Mesenchymal stem cell (in vitro differentiated cells and primary cell): ENCODE data around the gene PNRC1.
A peak's percentile ranks its signal among the peaks of the same experiment; 100 is the strongest.
"Not testable (repeated sequence)": the region's sequence is repeated elsewhere in the genome, so short reads cannot be mapped to it uniquely, and the experiment has no call there.

Source experiments
- DNase-seq: peaks from one replicate; pipeline ENCODE4 v3.0.0-alpha.2; 2013
- H2AFZ ChIP-seq: one replicate; pipeline ENCODE4 v1.6.1; 2013; ENCODE audit warnings: low read depth, mild to moderate bottlenecking, control low read depth, inconsistent platforms, low read length, moderate library complexity
- H2AK5ac ChIP-seq: 2 replicates; pipeline ENCODE4 v1.6.1; 2013; ENCODE audit warnings: low read length, moderate library complexity, mild to moderate bottlenecking, inconsistent platforms; ENCODE audit not compliant: severe bottlenecking
- H2BK120ac ChIP-seq: one replicate; pipeline ENCODE4 v1.6.1; 2013; ENCODE audit warnings: low read depth, mild to moderate bottlenecking, inconsistent platforms, low read length, moderate library complexity
- H2BK12ac ChIP-seq, 2 experiments: one replicate each; pipeline ENCODE4 v1.6.1; 2013; ENCODE audit warnings: inconsistent platforms in 2 of 2, low read length in 2 of 2, mild to moderate bottlenecking in 2 of 2, moderate library complexity in 2 of 2, control low read depth in 1 of 2
- H2BK15ac ChIP-seq: one replicate; pipeline ENCODE4 v1.6.1; 2013; ENCODE audit warnings: mild to moderate bottlenecking, low read depth, inconsistent platforms; ENCODE audit not compliant: poor library complexity, severe bottlenecking
- H2BK5ac ChIP-seq: 2 replicates; pipeline ENCODE4 v1.6.1; 2013; ENCODE audit warnings: low read depth, mild to moderate bottlenecking, low read length, control low read depth, inconsistent platforms; ENCODE audit not compliant: poor library complexity, severe bottlenecking
- H3K14ac ChIP-seq, 2 experiments: one replicate each; pipeline ENCODE4 v1.6.1; 2013; ENCODE audit warnings: inconsistent platforms in 2 of 2, low read length in 2 of 2, control low read depth in 1 of 2, mild to moderate bottlenecking in 1 of 2, moderate library complexity in 1 of 2
- H3K18ac ChIP-seq, 2 experiments: one replicate each; pipeline ENCODE4 v1.6.1; 2013; ENCODE audit warnings: inconsistent platforms in 2 of 2, low read length in 2 of 2, control low read depth in 1 of 2, low read depth in 1 of 2, mild to moderate bottlenecking in 1 of 2
- H3K23ac ChIP-seq, 2 experiments: one replicate each; pipeline ENCODE4 v1.6.1; 2013; ENCODE audit warnings: inconsistent platforms in 2 of 2, low read length in 2 of 2, mild to moderate bottlenecking in 2 of 2, moderate library complexity in 2 of 2, control low read depth in 1 of 2
- H3K27ac ChIP-seq: 2 replicates; pipeline ENCODE4 v1.5.1; 2013; ENCODE audit warnings: mild to moderate bottlenecking, moderate library complexity, low read length, control low read depth, inconsistent platforms; ENCODE audit not compliant: poor library complexity, severe bottlenecking
- H3K27me3 ChIP-seq, 2 experiments: 2 replicates each; pipeline versions ENCODE4 v1.6.1 to v1.7.0; 2013; ENCODE audit warnings: low read length in 2 of 2, mild to moderate bottlenecking in 2 of 2, moderate library complexity in 2 of 2, control low read depth in 1 of 2, inconsistent platforms in 1 of 2; ENCODE audit not compliant: control insufficient read depth in 1 of 2, insufficient read depth in 1 of 2
- H3K36me3 ChIP-seq, 2 experiments: 2 replicates each; pipeline versions ENCODE4 v1.6.1 to v1.7.0; 2013; ENCODE audit warnings: low read length in 2 of 2, control low read depth in 1 of 2, inconsistent platforms in 1 of 2, low read depth in 1 of 2, mild to moderate bottlenecking in 1 of 2; ENCODE audit not compliant: insufficient read depth in 2 of 2, control insufficient read depth in 1 of 2
- H3K4ac ChIP-seq, 2 experiments: one replicate each; pipeline ENCODE4 v1.6.1; 2013; ENCODE audit warnings: inconsistent platforms in 2 of 2, low read length in 2 of 2, mild to moderate bottlenecking in 2 of 2, moderate library complexity in 2 of 2, control low read depth in 1 of 2, low read depth in 1 of 2
- H3K4me1 ChIP-seq: 2 replicates; pipeline ENCODE4 v1.6.1; 2013; ENCODE audit warnings: low read depth, low read length, control low read depth; ENCODE audit not compliant: control insufficient read depth, insufficient read depth
- H3K4me2 ChIP-seq: 2 replicates; pipeline ENCODE4 v1.6.1; 2013; ENCODE audit warnings: low read length, mild to moderate bottlenecking, inconsistent platforms; ENCODE audit not compliant: poor library complexity, severe bottlenecking
- H3K4me3 ChIP-seq, 2 experiments: 2 replicates each; pipeline versions ENCODE4 v1.5.1 to v1.7.0; 2013; ENCODE audit warnings: low read length in 2 of 2, mild to moderate bottlenecking in 2 of 2, control low read depth in 1 of 2, low read depth in 1 of 2; ENCODE audit not compliant: insufficient read depth in 1 of 2
- H3K79me1 ChIP-seq: replicated peaks from 2 replicates; pipeline ENCODE4 v1.6.1; 2013; ENCODE audit warnings: mild to moderate bottlenecking, control low read depth, low read length, inconsistent platforms; ENCODE audit not compliant: poor library complexity, severe bottlenecking
- H3K9ac ChIP-seq: 2 replicates; pipeline ENCODE4 v1.7.0; 2013; ENCODE audit warnings: mild to moderate bottlenecking, low read length, moderate library complexity
- H3K9me3 ChIP-seq: 2 replicates; pipeline ENCODE4 v1.7.0; 2013; ENCODE audit warnings: mild to moderate bottlenecking, low read length; ENCODE audit not compliant: control insufficient read depth
- H4K8ac ChIP-seq: one replicate; pipeline ENCODE4 v1.6.1; 2013; ENCODE audit warnings: inconsistent platforms, mild to moderate bottlenecking, low read length, moderate library complexity
- H4K91ac ChIP-seq: one replicate; pipeline ENCODE4 v1.6.1; 2013; ENCODE audit warnings: mild to moderate bottlenecking, low read length, inconsistent platforms
- WGBS: methylation state at CpG from one replicate; pipeline ENCODE4 v1.1.7; 2013; ENCODE audit warnings: mixed read lengths; 5-methylcytosine and 5-hydroxymethylcytosine counted together

The PNRC1 gene

GRCh38 chr6:89064931-89065330, 15.6 kb upstream of the PNRC1 start:
- H3K4me2 ChIP-seq, H2BK120ac ChIP-seq, H3K79me1 ChIP-seq, H4K91ac ChIP-seq, H3K4me3 ChIP-seq, H4K8ac ChIP-seq, H3K14ac ChIP-seq, H3K9me3 ChIP-seq, H2BK5ac ChIP-seq, H3K27me3 ChIP-seq, H3K27ac ChIP-seq, H3K4me1 ChIP-seq, H3K9ac ChIP-seq, H3K36me3 ChIP-seq, H3K4ac ChIP-seq, H3K23ac ChIP-seq, DNase-seq, H2AFZ ChIP-seq, H3K18ac ChIP-seq, H2AK5ac ChIP-seq, H2BK12ac ChIP-seq: not testable (repeated sequence)
- peak overlapping the region; percentile 44 for H2BK15ac ChIP-seq
- WGBS = 95% methylated on average over 21 of the region's 22 CpGs

GRCh38 chr6:89066121-89066520, 14.4 kb upstream of the PNRC1 start:
- not testable (repeated sequence) for H2AFZ ChIP-seq, H3K18ac ChIP-seq, H3K23ac ChIP-seq, H3K36me3 ChIP-seq, DNase-seq, H2BK12ac ChIP-seq, H3K4me3 ChIP-seq, H3K4ac ChIP-seq, H3K4me1 ChIP-seq, H2BK5ac ChIP-seq, H3K79me1 ChIP-seq, H4K8ac ChIP-seq, H2AK5ac ChIP-seq, H3K14ac ChIP-seq, H3K9me3 ChIP-seq, H3K4me2 ChIP-seq, H3K27ac ChIP-seq, H3K9ac ChIP-seq, H2BK120ac ChIP-seq, H2BK15ac ChIP-seq, H3K27me3 ChIP-seq, H4K91ac ChIP-seq
- WGBS = 89% methylated on average over 9 of the region's 9 CpGs

- H3K18ac ChIP-seq = no peak overlapping the region
- H2BK15ac ChIP-seq = no peak overlapping the region
- no peak for DNase-seq
- H2BK5ac ChIP-seq = no peak overlapping the region
- 79% methylated on average over 4 of the region's 4 CpGs for WGBS
- no peaks in the 10 kb centered on the region for H3K79me1 ChIP-seq
- H3K9me3 ChIP-seq = no peaks in the 10 kb centered on the region
- no peak overlapping the region for H4K91ac ChIP-seq
- no peaks in the 10 kb centered on the region for H3K36me3 ChIP-seq
- H3K14ac ChIP-seq = no peak overlapping the region
- no peak overlapping the region for H3K27ac ChIP-seq
- H3K27me3 ChIP-seq = no peaks in the 10 kb centered on the region
- no peak overlapping the region for H2BK12ac ChIP-seq
- no peak overlapping the region for H2AFZ ChIP-seq
- H3K4me1 ChIP-seq = no peaks in the 10 kb centered on the region
- H2AK5ac ChIP-seq = no peak overlapping the region
- H3K23ac ChIP-seq = no peak overlapping the region
- no peak overlapping the region for H3K4me3 ChIP-seq
- H2BK120ac ChIP-seq = no peak overlapping the region
- H3K9ac ChIP-seq = no peak overlapping the region
- no peak overlapping the region for H3K4ac ChIP-seq
- no peak overlapping the region for H4K8ac ChIP-seq
- no peak overlapping the region for H3K4me2 ChIP-seq
These were observed 13.5 kb upstream of the PNRC1 start for GRCh38 chr6:89066940-89067646.

- Histone ChIP-seq H3K9ac (no peak overlapping the region), H3K36me3 (no peaks in the 10 kb centered on the region), H3K18ac (no peak overlapping the region), H2BK15ac (no peak overlapping the region), H2AFZ (no peak overlapping the region), H3K14ac (no peak overlapping the region), H3K79me1 (no peaks in the 10 kb centered on the region), H4K8ac (no peak overlapping the region), H2BK12ac (no peak overlapping the region), H3K23ac (no peak overlapping the region), H2AK5ac (no peak overlapping the region), H3K4me2 (no peak overlapping the region), H3K27me3 (no peaks in the 10 kb centered on the region), H3K4me3 (no peak overlapping the region), H3K27ac (no peak overlapping the region), H2BK5ac (no peak overlapping the region), H2BK120ac (no peak overlapping the region), H3K4me1 (no peaks in the 10 kb centered on the region), H4K91ac (no peak overlapping the region), H3K4ac (no peak overlapping the region), H3K9me3 (no peaks in the 10 kb centered on the region)
- DNase-seq = no peak
These were observed 12.8 kb upstream of the PNRC1 start for GRCh38 chr6:89067796-89068195.
